T-cell (primary cell): ENCODE data around the gene GEMIN2. TPM values are rescaled to one million over a fixed set of nuclear protein-coding genes. Genes with fewer than 3 reads are reported as not detected.
A peak's percentile ranks its signal among the peaks of the same experiment; 100 is the strongest.

Experiments used
- ATAC-seq, 4 experiments: fragments of 200-7000 bp in 3 of 4; fragments of 150-1000 bp in 1 of 4; cut with Tn5 transposase; replicated peaks in 1 of 4; 1 replicate in 3 of 4; 2 replicates in 1 of 4; pipeline ENCODE4 v1.10.0; 2021; ENCODE audit warnings: moderate library complexity in 3 of 4, mild to moderate bottlenecking in 2 of 4, moderate number of reproducible peaks in 1 of 4
- CTCF ChIA-PET, 2 donors: fragments of 300-600 bp; sonication (Branson Sonifier 250); formaldehyde crosslinking; loops; one replicate each; lab custom pipeline; 2022; ENCODE audit warnings: antibody characterized with exemption in 2 of 2; lab: Charles Lee
- POLR2A ChIA-PET, 2 donors: fragments of 300-600 bp; sonication (Branson Sonifier 250); formaldehyde crosslinking; loops; one replicate each; lab custom pipeline; 2022; ENCODE audit warnings: antibody characterized with exemption in 2 of 2; lab: Charles Lee
- DNase-seq, 35 experiments: peaks; one replicate each; pipeline versions ENCODE4 v3.0.0 to v3.0.0-alpha.2; 2013 to 2023
- H3K27ac ChIP-seq: one replicate; pipeline ENCODE4 v1.5.1; 2013; ENCODE audit warnings: low read length
- H3K27me3 ChIP-seq, 2 experiments: replicated peaks in 1 of 2; 1 replicate in 1 of 2; 2 replicates in 1 of 2; pipeline versions ENCODE4 v1.6.1 to v1.7.0; 2013; ENCODE audit warnings: low read length in 1 of 2, mixed read lengths in 1 of 2; ENCODE audit not compliant: control insufficient read depth in 2 of 2, insufficient read depth in 2 of 2; ENCODE audit errors: extremely low read depth in 1 of 2
- H3K36me3 ChIP-seq, 2 donors: 1 replicate in 1 of 2; 2 replicates in 1 of 2; pipeline versions ENCODE4 v1.6.1 to v1.7.0; 2013; ENCODE audit warnings: low read length in 1 of 2; ENCODE audit not compliant: control insufficient read depth in 2 of 2, insufficient read depth in 1 of 2; ENCODE audit errors: extremely low read depth in 1 of 2
- H3K4me1 ChIP-seq, 2 experiments: 1 replicate in 1 of 2; 2 replicates in 1 of 2; pipeline versions ENCODE4 v1.6.1 to v1.7.0; 2013; ENCODE audit warnings: low read length in 2 of 2, mixed read lengths in 1 of 2; ENCODE audit not compliant: insufficient read depth in 2 of 2, control insufficient read depth in 1 of 2; ENCODE audit errors: extremely low read depth in 1 of 2
- H3K4me3 ChIP-seq, 2 donors: 1 replicate in 1 of 2; 2 replicates in 1 of 2; pipeline versions ENCODE4 v1.5.1 to v1.7.0; 2013; ENCODE audit warnings: mild to moderate bottlenecking in 2 of 2, low read length in 1 of 2, moderate library complexity in 1 of 2; ENCODE audit not compliant: control insufficient read depth in 1 of 2; ENCODE audit errors: extremely low read depth in 1 of 2
- H3K9me3 ChIP-seq: 2 replicates; pipeline ENCODE4 v1.7.0; 2013
- H3K27ac Mint-ChIP-seq, 2 donors: one replicate each; pipeline ENCODE4 v1.8.0; 2020 to 2021; ENCODE audit warnings: mild to moderate bottlenecking in 2 of 2, mixed read lengths in 2 of 2
- H3K27me3 Mint-ChIP-seq, 2 donors: one replicate each; pipeline ENCODE4 v1.8.0; 2021 to 2022; ENCODE audit warnings: mixed read lengths in 2 of 2
- H3K36me3 Mint-ChIP-seq: one replicate; pipeline ENCODE4 v1.8.0; 2021; ENCODE audit warnings: mixed read lengths
- H3K4me1 Mint-ChIP-seq, 3 donors: one replicate each; pipeline ENCODE4 v1.8.0; 2020 to 2022; ENCODE audit warnings: mixed read lengths in 3 of 3, mild to moderate bottlenecking in 1 of 3
- H3K4me3 Mint-ChIP-seq, 3 donors: one replicate each; pipeline ENCODE4 v1.8.0; 2020 to 2022; ENCODE audit warnings: mild to moderate bottlenecking in 3 of 3, mixed read lengths in 3 of 3, moderate library complexity in 3 of 3
- H3K9me3 Mint-ChIP-seq, 3 donors: one replicate each; pipeline ENCODE4 v1.8.0; 2020 to 2022; ENCODE audit warnings: mixed read lengths in 3 of 3
- WGBS: methylation state at CpG from one replicate; pipeline ENCODE4 v1.1.5; 2013; ENCODE audit warnings: missing lambda C conversion rate; ENCODE audit not compliant: insufficient coverage; 5-methylcytosine and 5-hydroxymethylcytosine counted together
- total RNA-seq, 35 experiments: library from RNA in 6 of 35; stranded (reverse) in 6 of 35; fragments of 120-200 nt in 1 of 35; gene quantifications; one replicate each; pipeline versions ENCODE4 v1.2.1 to v1.2.4 and lab custom pipeline; 2013 to 2026

Gene GEMIN2
- total RNA-seq, 5 donors from 2014 or later (not counting 1 experiment from before 2014, with no cell fraction given), result 12.4 to 17.1 (median 13.9) TPM

DNA sequence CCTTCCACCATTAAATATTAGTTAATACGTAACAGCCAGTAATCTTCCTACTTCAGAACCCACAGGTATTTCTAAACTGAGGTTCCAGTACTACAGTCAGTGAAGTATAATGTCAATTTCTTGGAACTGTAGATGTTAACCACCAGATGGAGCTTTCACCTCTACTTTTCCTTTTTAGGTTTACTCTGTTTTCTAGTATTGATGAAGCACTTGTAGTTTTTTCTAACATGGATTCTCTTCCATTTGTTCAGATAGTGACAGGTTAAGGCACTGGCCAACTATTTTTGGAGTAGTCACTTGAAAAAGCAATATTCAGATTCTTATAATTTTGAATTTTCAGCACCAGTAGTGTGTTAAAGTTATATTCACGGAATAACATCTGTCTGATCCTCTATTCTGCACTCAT is 6.5 kb upstream of the GEMIN2 start:
- Mint-ChIP-seq H3K36me3 (no peaks in the 10 kb centered on the region), H3K4me1 (peaks cover 9 to 20% (median 19%) of the 10 kb centered on the region in 3 donors), H3K27me3 (peaks cover 0 to 4% of the 10 kb centered on the region in 2 donors), H3K9me3 (no peaks in the 10 kb centered on the region), H3K27ac (no peak overlapping the region), H3K4me3 (no peak overlapping the region)
- Histone ChIP-seq H3K27me3 (no peaks in the 10 kb centered on the region), H3K9me3 (no peaks in the 10 kb centered on the region), H3K4me1 (peaks cover 4 to 10% of the 10 kb centered on the region in 2 experiments), H3K36me3 (no peaks in the 10 kb centered on the region), H3K4me3 (no peak overlapping the region), H3K27ac (no peak overlapping the region)
- CTCF ChIA-PET, result interaction anchor here in 1 of 2 donors (0.6 to 1.7 kb wide), 3 partner anchors 122 to 319 kb away, joined by 4 to 6 read pairs (median 5); no protein-coding TSS in a partner anchor
- peak in 1 of 35 experiments; percentile 52 for DNase-seq
- POLR2A ChIA-PET, result interaction anchor here in 1 of 2 donors (1.0 kb wide), 1 partner anchor 9 kb away, joined by 4 read pairs; no protein-coding TSS in a partner anchor
- WGBS, result no CpG with 5 or more reads among the region's 2 CpGs
- no peak for ATAC-seq

DNA sequence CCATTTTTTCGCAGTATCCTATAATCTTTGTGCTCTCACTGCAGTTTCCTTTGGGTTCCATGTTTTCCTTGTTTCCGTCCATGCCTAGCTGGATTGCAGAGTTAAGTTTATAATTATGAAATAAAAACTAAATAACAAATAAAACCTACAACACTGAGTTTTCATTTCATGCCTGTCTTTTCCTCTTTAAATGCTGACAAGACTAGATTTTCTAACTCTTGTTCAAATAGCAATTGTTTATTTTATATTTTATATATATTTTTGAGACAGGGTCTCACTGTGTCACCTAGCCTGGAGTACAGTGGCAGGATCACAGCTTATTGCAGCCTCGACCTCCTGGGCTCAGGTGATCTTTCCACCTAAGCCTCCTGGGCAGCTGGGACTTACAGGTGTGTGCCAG is 5.3 kb upstream of the GEMIN2 start:
- no peaks in the 10 kb centered on the region for H3K9me3 ChIP-seq
- no peak overlapping the region for H3K27ac ChIP-seq
- ATAC-seq (no peak), DNase-seq (no peak)
- no peaks in the 10 kb centered on the region for H3K27me3 ChIP-seq
- peaks cover 0 to 4% of the 10 kb centered on the region in 2 donors for H3K27me3 Mint-ChIP-seq
- no peak overlapping the region for H3K27ac Mint-ChIP-seq
- 86% methylated on average over 1 of the region's 3 CpGs for WGBS
- H3K36me3 Mint-ChIP-seq, result no peaks in the 10 kb centered on the region
- CTCF ChIA-PET, result no interaction called here
- H3K4me1 ChIP-seq, result peaks cover 5 to 8% of the 10 kb centered on the region in 2 experiments
- H3K36me3 ChIP-seq, result no peaks in the 10 kb centered on the region
- H3K4me3 ChIP-seq, result no peak overlapping the region
- peaks cover 7 to 20% (median 20%) of the 10 kb centered on the region in 3 donors for H3K4me1 Mint-ChIP-seq
- no peak overlapping the region for H3K4me3 Mint-ChIP-seq
- no peaks in the 10 kb centered on the region for H3K9me3 Mint-ChIP-seq
- POLR2A ChIA-PET, result interaction anchor here in 1 of 2 donors (0.7 kb wide), 1 partner anchor 22 kb away, joined by 3 read pairs; no protein-coding TSS in a partner anchor

DNA sequence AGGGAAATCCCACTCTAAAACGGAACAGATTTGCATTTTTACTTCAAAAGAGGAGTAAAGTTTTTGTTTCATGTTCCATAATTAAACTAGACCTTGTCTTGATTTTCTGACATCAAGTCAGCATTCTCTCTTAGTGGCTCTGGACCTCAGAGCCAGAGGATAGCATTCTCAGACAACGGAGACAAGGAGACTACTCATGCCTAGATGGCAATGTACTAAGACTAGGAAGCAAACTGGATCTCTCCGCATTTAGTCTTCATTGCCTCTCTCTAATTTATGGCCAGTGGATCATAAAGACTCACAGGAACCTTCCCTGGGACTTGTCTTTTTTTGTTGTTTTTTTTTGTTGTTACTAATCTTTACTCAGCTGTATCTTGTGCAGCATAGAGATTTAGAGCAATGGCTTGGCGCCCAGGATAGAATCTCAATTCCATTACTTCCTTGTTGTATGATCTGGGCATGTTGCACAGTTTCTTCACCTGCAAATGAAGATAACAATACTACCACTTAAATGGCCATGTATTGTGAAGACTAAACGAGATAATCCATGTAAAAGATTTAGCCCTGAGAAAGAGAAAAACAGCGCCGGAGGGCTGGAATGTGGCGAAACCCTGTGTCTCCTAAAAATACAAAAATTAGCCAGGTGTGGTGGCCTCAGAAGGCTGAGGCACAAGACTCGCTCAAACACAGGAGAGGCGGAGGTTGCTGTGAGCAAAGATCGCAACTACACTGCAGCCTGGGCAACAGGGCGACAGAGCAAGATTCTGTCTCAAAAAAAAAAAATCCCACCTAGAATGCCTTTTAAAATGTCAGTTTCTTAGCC is 4.0 kb upstream of the GEMIN2 start:
- ATAC-seq (no peak), DNase-seq (no peak)
- ChIA-PET CTCF (interaction anchor here in 1 of 2 donors (0.6 to 1.7 kb wide), 2 partner anchors 12 to 13 kb away, joined by 3 to 4 read pairs; no protein-coding TSS in a partner anchor), POLR2A (interaction anchor here in 1 of 2 donors (0.6 kb wide), 1 partner anchor 11 kb away, joined by 5 read pairs; no protein-coding TSS in a partner anchor)
- H3K4me3 ChIP-seq, result no peak overlapping the region
- Mint-ChIP-seq H3K9me3 (no peaks in the 10 kb centered on the region), H3K4me1 (peaks cover 15 to 22% (median 21%) of the 10 kb centered on the region in 3 donors), H3K36me3 (no peaks in the 10 kb centered on the region), H3K27ac (peak overlapping the region in 1 of 2 donors; percentile 0), H3K27me3 (peaks cover 0 to 4% of the 10 kb centered on the region in 2 donors), H3K4me3 (no peak overlapping the region)
- WGBS, result 98% methylated on average over 6 of the region's 12 CpGs
- no peaks in the 10 kb centered on the region for H3K27me3 ChIP-seq
- H3K9me3 ChIP-seq, result no peaks in the 10 kb centered on the region
- H3K27ac ChIP-seq, result no peak overlapping the region
- H3K4me1 ChIP-seq, result peaks cover 8 to 9% of the 10 kb centered on the region in 2 experiments
- no peaks in the 10 kb centered on the region for H3K36me3 ChIP-seq

DNA sequence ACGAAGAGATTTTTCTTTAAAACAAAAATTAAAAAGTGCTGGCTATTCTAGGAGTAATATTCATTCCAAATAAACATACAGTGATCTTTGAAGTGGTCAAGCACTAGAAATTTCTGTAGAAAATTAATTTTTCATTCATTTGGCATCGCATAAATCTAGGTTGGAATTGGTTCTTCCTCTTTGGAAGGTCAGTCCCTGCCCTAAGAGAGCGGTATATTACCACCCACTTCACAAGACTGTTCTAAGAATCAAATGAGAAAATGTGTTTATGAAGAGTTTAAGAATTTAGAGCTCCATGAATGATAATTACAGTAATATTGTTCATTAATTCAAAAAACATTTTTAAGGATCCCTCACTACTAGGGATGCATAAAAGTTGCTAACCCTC is 444 bp upstream of the GEMIN2 start:
- Mint-ChIP-seq H3K27me3 (peaks cover 0 to 4% of the 10 kb centered on the region in 2 donors), H3K27ac (peak overlapping the region; percentile 93 to 96), H3K4me3 (peak overlapping the region; percentile 95 to 98 (median 98)), H3K4me1 (peaks cover 22 to 32% (median 27%) of the 10 kb centered on the region in 3 donors), H3K9me3 (no peaks in the 10 kb centered on the region), H3K36me3 (peaks cover 7% of the 10 kb centered on the region)
- Histone ChIP-seq H3K27me3 (no peaks in the 10 kb centered on the region), H3K9me3 (no peaks in the 10 kb centered on the region), H3K36me3 (peaks cover 0 to 7% of the 10 kb centered on the region in 2 donors), H3K4me1 (peaks cover 10 to 13% of the 10 kb centered on the region in 2 experiments), H3K27ac (peak overlapping the region; percentile 70), H3K4me3 (peak overlapping the region; percentile 73 to 78)
- no CpG with 5 or more reads among the region's 3 CpGs for WGBS
- DNase-seq, result no peak
- ChIA-PET POLR2A (interaction anchor here (0.6 to 2.0 kb wide), 13 partner anchors 12 to 319 kb away, joined by 3 to 24 read pairs (median 5); partner anchors contain the start of genes PNN (in 2 of the 2), FBXO33 (in 1 of the 2), SEC23A (in 1 of the 2) and TRAPPC6B (in 1 of the 2)), CTCF (interaction anchor here (0.6 to 1.9 kb wide), 11 partner anchors 10 to 311 kb away, joined by 3 to 15 read pairs (median 4); partner anchors contain the start of genes SEC23A (in 1 of the 2) and TRAPPC6B (in 1 of the 2))
- ATAC-seq, result no peak

DNA sequence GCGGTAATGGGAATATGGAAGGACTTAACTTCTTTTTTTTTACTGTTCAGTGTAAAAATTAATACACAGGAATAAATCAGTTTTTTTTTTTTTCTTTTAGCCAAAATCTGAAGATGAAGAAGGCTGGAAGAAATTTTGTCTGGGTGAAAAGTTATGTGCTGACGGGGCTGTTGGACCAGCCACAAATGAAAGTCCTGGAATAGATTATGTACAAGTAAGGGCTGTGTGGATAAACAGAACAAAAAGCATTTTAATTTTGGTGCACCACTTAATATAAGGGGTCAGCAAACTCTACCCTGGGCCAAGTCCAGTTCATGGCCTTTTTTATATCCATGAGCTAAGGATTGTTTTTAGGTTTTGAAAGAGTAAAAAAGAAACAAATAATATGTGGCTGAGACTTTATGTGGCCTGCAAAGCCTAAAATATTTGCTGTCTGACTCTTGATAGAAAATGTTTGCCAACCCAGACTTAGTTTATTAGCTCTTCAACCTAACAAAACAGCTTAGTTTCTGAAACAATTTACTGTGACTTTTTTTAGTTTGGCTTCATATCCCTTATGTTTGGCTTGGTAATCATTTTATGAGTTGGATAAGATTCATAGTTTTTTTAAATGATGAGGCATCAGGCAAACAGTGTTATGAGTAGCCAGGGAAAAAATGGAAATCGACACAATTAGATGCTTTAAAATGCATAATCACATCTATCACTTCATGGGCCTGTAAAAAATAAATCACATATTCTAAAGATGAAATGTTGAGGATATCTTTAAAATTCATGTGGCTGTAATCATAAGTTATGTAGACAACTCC is 8.4 kb downstream of the GEMIN2 start:
- Histone ChIP-seq H3K27me3 (no peaks in the 10 kb centered on the region), H3K27ac (no peak overlapping the region), H3K9me3 (no peaks in the 10 kb centered on the region), H3K36me3 (peaks cover 6 to 62% of the 10 kb centered on the region in 2 donors), H3K4me1 (no peaks in the 10 kb centered on the region), H3K4me3 (no peak overlapping the region)
- H3K9me3 Mint-ChIP-seq, result no peaks in the 10 kb centered on the region
- DNase-seq, result no peak
- CTCF ChIA-PET, result interaction anchor here in 1 of 2 donors (0.6 kb wide), 1 partner anchor 12 kb away, joined by 3 read pairs; no protein-coding TSS in a partner anchor
- no peak overlapping the region for H3K4me3 Mint-ChIP-seq
- peaks cover under 1 to 4% (median 3%) of the 10 kb centered on the region in 3 donors for H3K4me1 Mint-ChIP-seq
- POLR2A ChIA-PET, result no interaction called here
- peaks cover 28% of the 10 kb centered on the region for H3K36me3 Mint-ChIP-seq
- H3K27ac Mint-ChIP-seq, result no peak overlapping the region
- H3K27me3 Mint-ChIP-seq, result no peaks in the 10 kb centered on the region
- no CpG with 5 or more reads among the region's 3 CpGs for WGBS
- ATAC-seq, result no peak
